CD4-positive, alpha-beta T cell treated with Interleukin-12 subunit alpha and Interleukin-12 subunit beta, for 1 hour (primary cell): ENCODE results near the gene ILRUN.
"Not testable (repeated sequence)": the region's sequence is repeated elsewhere in the genome, so short reads cannot be mapped to it uniquely, and the experiment has no call there.

Source experiments
- DNase-seq: peaks from one replicate; pipeline ENCODE4 v3.0.0-alpha.2; 2020

ILRUN gene

GRCh38 chr6:34663371-34663770 lies 33.2 kb downstream of the ILRUN start:
- DNase-seq = no peak

GRCh38 chr6:34661357-34661756 lies 35.2 kb downstream of the ILRUN start:
- no peak for DNase-seq

- no peak for DNase-seq
Observed at GRCh38 chr6:34658605-34659265, 37.8 kb downstream of the ILRUN start.

GRCh38 chr6:34657979-34658480 lies 38.5 kb downstream of the ILRUN start:
- not testable (repeated sequence) for DNase-seq

GRCh38 chr6:34657307-34657978 lies 39.1 kb downstream of the ILRUN start:
- peak; percentile 49 for DNase-seq

- no peak for DNase-seq
Observed at GRCh38 chr6:34657037-34657306, 39.6 kb downstream of the ILRUN start.

DNA sequence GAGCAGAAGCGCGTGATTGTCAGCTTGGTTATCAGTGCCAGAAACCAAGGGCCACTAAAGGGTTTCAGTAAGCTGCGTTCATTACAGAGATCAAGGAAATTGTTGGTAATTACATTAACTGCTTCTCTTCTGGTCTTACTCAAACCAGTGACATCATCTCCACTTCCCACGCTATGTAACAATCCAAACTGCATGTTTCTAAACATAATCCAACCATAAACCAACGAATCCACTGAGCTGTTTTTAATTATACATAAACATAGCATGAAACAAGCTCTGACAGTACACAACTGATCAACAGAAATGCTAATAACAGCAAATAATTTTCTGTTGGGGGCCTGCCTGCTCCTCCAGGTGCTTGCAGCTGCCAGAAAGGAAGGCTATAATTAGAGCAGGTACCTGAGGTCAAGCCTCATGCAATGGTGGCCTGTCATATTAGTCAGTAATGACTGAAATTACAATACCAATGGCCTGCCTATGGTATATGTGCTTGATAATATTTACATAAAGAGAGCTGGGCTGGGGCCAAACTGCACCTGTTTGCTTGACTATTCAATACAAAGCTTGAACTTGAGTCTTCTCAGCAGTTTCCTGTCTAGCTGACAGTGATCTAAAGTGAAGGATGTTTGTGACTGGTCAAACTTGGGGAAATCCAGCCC lies 40.1 kb downstream of the ILRUN start:
- peak; percentile 51 for DNase-seq

DNA sequence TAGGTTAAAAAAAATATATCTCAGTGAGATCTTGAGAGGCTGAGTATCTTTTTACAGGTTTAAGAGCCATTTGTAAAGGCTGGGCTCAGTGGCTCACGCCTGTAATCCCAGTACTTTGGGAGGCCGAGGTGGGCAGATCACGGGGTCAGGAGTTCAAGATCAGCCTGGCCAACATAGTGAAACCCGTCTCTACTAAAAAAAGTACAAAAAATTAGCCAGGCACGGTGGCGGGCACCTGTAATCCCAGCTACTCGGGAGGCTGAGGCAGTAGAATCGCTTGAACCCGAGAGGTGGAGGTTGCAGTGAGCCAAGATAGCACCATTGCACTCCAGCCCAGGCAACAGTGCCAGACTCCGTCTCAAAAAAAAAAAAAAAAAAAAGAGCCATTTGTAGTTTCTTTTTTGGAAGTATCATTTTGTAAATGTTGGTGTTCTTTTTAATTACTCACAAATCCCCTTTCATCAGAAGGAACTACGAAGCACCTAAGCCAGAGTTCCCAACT lies 40.6 kb downstream of the ILRUN start:
- not testable (repeated sequence) for DNase-seq

DNA sequence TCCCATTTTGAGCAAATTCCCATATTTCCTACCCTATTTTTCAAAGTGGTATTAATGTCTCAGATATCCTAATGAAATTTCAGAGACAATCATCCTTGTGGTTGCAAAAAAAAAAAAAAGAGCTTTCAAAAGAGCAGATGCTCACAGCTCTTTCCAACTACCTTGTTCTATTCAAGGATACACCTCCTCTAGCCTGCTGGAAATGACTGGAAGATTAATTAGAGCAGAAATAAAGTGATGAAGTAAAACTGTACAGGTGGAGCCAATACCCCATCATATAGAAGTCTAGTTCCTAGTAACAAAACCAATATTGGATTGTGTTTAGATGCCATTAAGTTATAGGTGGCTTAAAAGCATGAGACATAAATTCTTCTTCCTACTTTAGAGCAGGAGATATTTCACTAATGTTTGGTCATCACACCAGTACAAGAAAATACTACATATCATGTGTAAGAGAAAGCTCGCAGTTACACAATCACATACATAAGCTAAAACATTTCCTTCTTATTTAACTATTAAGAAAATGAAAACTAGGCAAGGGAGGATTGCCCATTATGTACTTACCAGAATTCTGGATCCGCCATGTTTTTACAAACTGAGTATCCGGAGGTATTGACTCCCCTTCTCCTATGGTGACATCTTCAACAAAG lies 42.4 kb downstream of the ILRUN start:
- DNase-seq = no peak

DNA sequence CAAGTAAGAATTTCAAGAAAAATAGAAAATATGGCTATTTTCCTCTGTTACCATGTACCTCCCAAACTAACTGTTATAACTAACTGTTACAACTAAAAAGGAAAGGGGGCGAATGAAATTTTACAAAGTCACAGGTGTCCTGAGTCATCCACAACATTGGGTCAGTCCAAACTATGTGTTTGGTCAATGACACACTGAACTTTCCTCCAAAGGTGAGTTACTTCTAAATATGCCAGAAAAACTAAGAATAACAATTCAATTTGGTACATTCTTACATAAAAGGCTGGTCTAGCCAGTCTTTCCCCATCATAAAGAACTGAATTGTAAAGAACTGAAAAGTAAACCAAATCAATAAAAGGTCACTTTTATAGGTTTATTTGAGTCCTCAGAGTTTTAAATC lies 44.3 kb downstream of the ILRUN start:
- no peak for DNase-seq

GRCh38 chr6:34650823-34651222 lies 45.7 kb downstream of the ILRUN start:
- no peak for DNase-seq

DNA sequence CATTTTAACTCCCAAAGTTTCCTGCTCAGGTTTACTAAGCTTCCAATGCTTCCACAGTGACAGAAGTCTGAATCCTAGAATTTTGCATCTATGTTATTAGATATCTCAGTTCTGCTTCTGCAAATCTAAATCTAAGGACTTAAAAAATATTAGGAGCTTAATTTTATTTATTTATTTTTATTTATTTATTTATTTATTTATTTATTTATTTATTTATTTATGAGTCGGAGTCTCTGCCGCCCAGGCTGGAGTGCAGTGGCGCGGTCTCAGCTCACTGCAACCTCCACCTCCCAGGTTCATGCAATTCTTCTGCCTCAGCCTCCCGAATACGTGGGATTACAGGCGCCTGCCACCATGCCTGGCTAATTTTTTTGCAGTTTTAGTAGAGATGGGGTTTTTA lies 46.3 kb downstream of the ILRUN start:
- DNase-seq = not testable (repeated sequence)

DNA sequence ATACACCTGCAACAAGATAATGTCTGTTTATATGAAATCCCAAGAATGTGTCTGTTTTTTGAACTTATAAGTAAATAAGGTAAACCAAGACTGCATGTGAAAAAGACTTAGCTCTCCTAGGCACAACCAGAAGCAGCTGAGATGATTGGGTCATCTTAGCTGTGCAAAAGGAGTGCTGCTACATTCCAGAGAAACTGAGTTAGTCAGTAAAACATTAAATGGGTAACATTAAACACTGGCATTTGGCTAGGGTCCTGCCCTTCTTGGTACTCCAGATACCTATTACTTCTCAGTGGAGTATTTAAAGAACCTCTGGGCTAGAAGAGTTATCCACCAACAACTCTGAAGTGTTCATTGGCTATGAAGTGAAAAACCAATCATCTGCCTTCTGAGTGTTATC lies 47.8 kb downstream of the ILRUN start:
- DNase-seq = no peak
